Right cardiac atrium (tissue), 5 donors: ENCODE data around the gene OR14J1. TPM values are rescaled to one million over a fixed set of nuclear protein-coding genes. Genes with fewer than 3 reads are reported as not detected.
"Not testable (repeated sequence)": the region's sequence is repeated elsewhere in the genome, so short reads cannot be mapped to it uniquely, and the experiment has no call there.

Experiments used
- ATAC-seq, 2 donors: fragments of 200-7000 bp; cut with Tn5 transposase; one replicate each; pipeline versions ENCODE4 v1.8.0 to v1.9.1; 2020; ENCODE audit warnings: moderate library complexity in 2 of 2, mild to moderate bottlenecking in 1 of 2
- DNase-seq, 3 donors: peaks; one replicate each; pipeline ENCODE4 v3.0.0-alpha.2; 2020
- H3K27ac ChIP-seq: one replicate; pipeline ENCODE4 v1.5.1; 2013; ENCODE audit warnings: mild to moderate bottlenecking, low read length, control low read depth, moderate library complexity
- H3K27me3 ChIP-seq: one replicate; pipeline ENCODE4 v1.6.1; 2013; ENCODE audit not compliant: control insufficient read depth, insufficient read depth
- H3K4me1 ChIP-seq: one replicate; pipeline ENCODE4 v1.6.1; 2013; ENCODE audit warnings: low read length; ENCODE audit not compliant: control insufficient read depth, insufficient read depth
- H3K4me3 ChIP-seq: one replicate; pipeline ENCODE4 v1.5.1; 2013; ENCODE audit warnings: low read length, control low read depth
- H3K9me3 ChIP-seq: one replicate; pipeline ENCODE4 v1.6.1; 2013; ENCODE audit warnings: low read length; ENCODE audit not compliant: control insufficient read depth
- WGBS: extraction: QIAGEN DNeasy Blood & Tissue Kit; methylation state at CpG from one replicate; pipeline ENCODE4 v1.1.7; 2013; 5-methylcytosine and 5-hydroxymethylcytosine counted together
- intact Hi-C, 4 donors: fragments of 100-400 bp; cut with DNase I; formaldehyde crosslinking; loops; one replicate each; pipeline versions ENCODE4 v1.11.0 to v1.14.0; 2022 to 2023
- long read RNA-seq, 4 donors: library from polyadenylated mRNA; unstranded; transcript quantifications; one replicate each; pipeline ENCODE4 v2.0.0, GENCODE V29; 2020 to 2021
- polyA plus RNA-seq: library from polyadenylated mRNA; stranded (reverse); fragments of 200-250 nt; gene quantifications from one replicate; pipeline ENCODE4 v1.2.3, GENCODE V29; 2013
- total RNA-seq, 4 donors: library from RNA; stranded (reverse); fragmentation: NEBNext Ultra II Directional; extraction: Animal tissue kit (Norgen Biotek cat#: 25700); gene quantifications; one replicate each; pipeline ENCODE4 v1.2.1, GENCODE V29; 2021
- donor health status: healthy with polysubstance abuse.
- donor health status: DM: no; HTN: yes; CAD: no.
- donor health status: DM: no; HTN: no; CAD: no.
- donor health status: DM: no; HTN: yes; CAD: no; lungs with severe emphysema.
- donor health status: DM: yes; HTN: yes; CAD: no.

Gene OR14J1, protein sequence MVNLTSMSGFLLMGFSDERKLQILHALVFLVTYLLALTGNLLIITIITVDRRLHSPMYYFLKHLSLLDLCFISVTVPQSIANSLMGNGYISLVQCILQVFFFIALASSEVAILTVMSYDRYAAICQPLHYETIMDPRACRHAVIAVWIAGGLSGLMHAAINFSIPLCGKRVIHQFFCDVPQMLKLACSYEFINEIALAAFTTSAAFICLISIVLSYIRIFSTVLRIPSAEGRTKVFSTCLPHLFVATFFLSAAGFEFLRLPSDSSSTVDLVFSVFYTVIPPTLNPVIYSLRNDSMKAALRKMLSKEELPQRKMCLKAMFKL
- total RNA-seq, result not detected
- polyA plus RNA-seq, result not detected
- long read RNA-seq, donor 1, result 0 reads
- long read RNA-seq, donor 2, result 0 reads
- long read RNA-seq, donor 3, result 0 reads
- long read RNA-seq, donor 4, result 0 reads

DNA sequence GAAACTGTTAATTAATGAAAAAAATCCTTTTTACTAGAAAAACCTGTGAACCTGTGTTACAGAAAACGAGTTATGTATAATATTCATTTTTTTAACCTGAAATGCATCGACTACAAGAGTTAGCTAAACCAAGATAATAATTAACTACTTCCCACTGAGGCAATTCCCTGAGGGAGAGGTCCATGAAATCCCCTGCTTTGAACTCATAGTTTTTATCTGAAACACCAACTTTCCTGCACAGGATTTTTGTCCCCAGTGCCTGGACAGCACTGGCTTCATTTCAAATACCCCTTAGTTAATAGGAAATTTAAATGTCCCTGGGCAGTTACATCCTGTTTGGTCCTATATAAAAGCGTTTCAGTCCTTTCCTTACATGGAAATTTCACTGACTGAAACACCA, at the start of gene OR14J1:
Gene OR14J1 (plus strand): TSS at position 386 of the 400 bp plus-strand sequence. CDS start 4,989 bp downstream, outside the sequence.
- ATAC-seq (no peak), DNase-seq (no peak)
- Histone ChIP-seq H3K9me3 (no peaks in the 10 kb centered on the region), H3K27ac (no peak within 1 kb of the TSS), H3K4me1 (no peaks in the 10 kb centered on the region), H3K4me3 (no peak within 1 kb of the TSS), H3K27me3 (no peaks in the 10 kb centered on the region)
- WGBS, result 49% methylated on average over 3 of the region's 3 CpGs
- intact Hi-C loops, result no loop called here

- intact Hi-C loops, result no loop called here
Measured at GRCh38 chr6:29251736-29252135, 49.8 kb upstream of the OR14J1 start.

GRCh38 chr6:29255530-29255929, 46.0 kb upstream of the OR14J1 start:
- Histone ChIP-seq H3K9me3 (no peaks in the 10 kb centered on the region), H3K4me1 (no peaks in the 10 kb centered on the region), H3K27ac (no peak overlapping the region), H3K27me3 (no peaks in the 10 kb centered on the region), H3K4me3 (no peak overlapping the region)
- 79% methylated on average over 2 of the region's 2 CpGs for WGBS
- no peak for DNase-seq
- intact Hi-C loops, result no loop called here
- no peak for ATAC-seq

More at GRCh38 chr6:29251736-29252135, 49.8 kb upstream of the OR14J1 start:
- ATAC-seq (no peak), DNase-seq (no peak)
- Histone ChIP-seq H3K27me3 (no peaks in the 10 kb centered on the region), H3K4me1 (no peaks in the 10 kb centered on the region), H3K9me3 (no peaks in the 10 kb centered on the region), H3K4me3 (no peak overlapping the region), H3K27ac (no peak overlapping the region)
- 88% methylated on average over 9 of the region's 9 CpGs for WGBS

DNA sequence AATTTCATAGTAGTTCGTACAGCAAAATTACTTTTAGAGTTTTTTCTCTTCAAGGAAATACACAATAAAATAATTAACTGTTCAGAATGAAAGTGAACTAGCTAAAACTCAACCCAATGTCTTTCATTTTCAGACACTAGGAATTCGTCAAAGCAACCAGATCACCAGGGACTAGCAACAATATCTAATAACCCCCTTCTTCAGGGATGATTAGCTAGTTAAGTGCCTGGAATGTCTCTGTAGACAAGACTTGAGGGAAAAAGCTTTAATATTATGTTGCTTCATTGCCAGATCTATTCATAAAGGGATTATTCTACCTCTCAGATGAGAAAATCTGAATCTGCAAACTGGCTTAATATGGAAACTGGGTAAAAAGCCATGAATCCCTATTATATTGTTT, 41.8 kb upstream of the OR14J1 start:
- intact Hi-C loops, result no loop called here
- Histone ChIP-seq H3K27me3 (no peaks in the 10 kb centered on the region), H3K4me3 (no peak overlapping the region), H3K27ac (no peak overlapping the region), H3K9me3 (no peaks in the 10 kb centered on the region), H3K4me1 (no peaks in the 10 kb centered on the region)
- DNase-seq, result no peak
- WGBS, result 54% methylated on average over 2 of the region's 2 CpGs
- no peak for ATAC-seq

DNA sequence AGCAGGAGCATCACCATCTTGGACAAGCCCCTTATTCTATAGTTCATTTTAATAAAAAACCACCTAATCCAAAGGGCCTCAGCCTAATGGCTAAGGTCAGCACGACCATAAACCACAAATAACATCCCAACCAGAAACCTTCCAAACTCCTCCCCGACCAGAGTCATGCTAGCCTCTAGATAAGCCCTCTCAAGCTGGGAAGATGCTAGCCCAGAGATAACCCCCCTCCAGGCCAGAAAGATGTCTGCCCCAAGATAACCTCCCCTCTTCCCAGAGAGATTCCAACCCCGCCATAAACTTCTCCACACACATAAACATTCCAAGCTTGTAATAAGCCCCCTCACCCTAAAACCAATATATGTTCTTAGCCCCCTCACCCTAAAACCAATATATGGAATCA, 38.5 kb upstream of the OR14J1 start:
- no peak overlapping the region for H3K27ac ChIP-seq
- WGBS, result 31% methylated on average over 3 of the region's 3 CpGs
- no peak for DNase-seq

DNA sequence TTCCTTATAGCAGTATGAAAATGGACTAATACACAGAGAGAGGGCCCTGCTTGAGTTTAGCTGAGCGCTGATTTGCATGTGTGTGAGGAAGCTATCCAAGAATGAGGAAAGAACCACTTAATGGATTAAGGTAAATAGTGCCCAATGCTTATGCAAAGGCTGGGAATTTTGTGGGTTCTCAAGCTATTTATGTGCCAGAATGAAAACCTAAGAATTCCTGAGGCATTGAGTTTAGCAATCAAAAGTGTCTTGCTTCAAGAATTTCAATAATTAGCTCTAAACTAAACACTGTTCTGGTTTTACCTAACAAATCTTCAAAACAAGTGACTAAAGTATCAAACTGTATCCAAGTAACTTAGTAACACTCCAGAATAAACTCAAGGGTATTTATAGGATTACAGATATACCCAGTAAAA, 7.0 kb upstream of the OR14J1 start:
- H3K9me3 ChIP-seq, result no peaks in the 10 kb centered on the region
- 91% methylated on average over 1 of the region's 1 CpG for whole genome bisulfite sequencing
- intact Hi-C loops, result no loop called here

More for the DNA sequence above, 38.5 kb upstream of the OR14J1 start:
- no peak for ATAC-seq
- Histone ChIP-seq H3K9me3 (no peaks in the 10 kb centered on the region), H3K4me3 (no peak overlapping the region), H3K4me1 (no peaks in the 10 kb centered on the region), H3K27me3 (no peaks in the 10 kb centered on the region)
- intact Hi-C loops, result no loop called here

GRCh38 chr6:29295181-29295585, 6.3 kb upstream of the OR14J1 start:
- H3K27ac ChIP-seq, result no peak overlapping the region
- no peaks in the 10 kb centered on the region for H3K27me3 ChIP-seq
- no peak overlapping the region for H3K4me3 ChIP-seq
- no peaks in the 10 kb centered on the region for H3K4me1 ChIP-seq
- WGBS, result 79% methylated on average over 12 of the region's 12 CpGs
- DNase-seq (peak in 2 of 3 donors; percentile 31 to 37), ATAC-seq (peak in 1 of 2 donors; percentile 14)
- intact Hi-C loops, result no loop called here
- no peaks in the 10 kb centered on the region for H3K9me3 ChIP-seq

More for the DNA sequence above, 7.0 kb upstream of the OR14J1 start:
- no peak overlapping the region for H3K27ac ChIP-seq
- no peak for DNase-seq
- H3K4me1 ChIP-seq, result no peaks in the 10 kb centered on the region
- no peaks in the 10 kb centered on the region for H3K27me3 ChIP-seq
- ATAC-seq, result no peak
- no peak overlapping the region for H3K4me3 ChIP-seq

DNA sequence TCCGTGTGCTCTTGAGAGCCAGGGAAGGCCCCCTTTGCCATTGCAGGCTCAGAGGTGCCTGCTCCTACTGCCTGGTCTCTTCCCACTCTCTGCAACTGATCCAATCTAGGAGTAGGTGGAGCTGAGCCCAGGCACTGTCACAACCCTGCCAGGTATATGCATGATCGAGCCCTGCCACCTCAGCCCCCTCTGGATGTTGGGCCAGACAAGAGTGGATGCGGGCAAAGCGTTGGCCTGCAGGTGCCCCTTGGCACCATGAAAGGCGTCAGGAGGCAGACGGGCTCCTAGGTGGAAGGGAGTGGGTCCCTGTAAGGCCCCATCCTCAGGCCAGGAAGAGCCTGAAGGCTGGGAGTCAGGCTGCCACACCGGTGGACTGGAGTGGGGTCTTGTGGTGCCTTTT, 5.9 kb upstream of the OR14J1 start:
- Histone ChIP-seq H3K27ac (no peak overlapping the region), H3K4me3 (no peak overlapping the region), H3K27me3 (no peaks in the 10 kb centered on the region), H3K9me3 (no peaks in the 10 kb centered on the region), H3K4me1 (no peaks in the 10 kb centered on the region)
- WGBS, result 90% methylated on average over 7 of the region's 7 CpGs
- intact Hi-C loops, result no loop called here
- ATAC-seq, result no peak
- DNase-seq, result no peak

DNA sequence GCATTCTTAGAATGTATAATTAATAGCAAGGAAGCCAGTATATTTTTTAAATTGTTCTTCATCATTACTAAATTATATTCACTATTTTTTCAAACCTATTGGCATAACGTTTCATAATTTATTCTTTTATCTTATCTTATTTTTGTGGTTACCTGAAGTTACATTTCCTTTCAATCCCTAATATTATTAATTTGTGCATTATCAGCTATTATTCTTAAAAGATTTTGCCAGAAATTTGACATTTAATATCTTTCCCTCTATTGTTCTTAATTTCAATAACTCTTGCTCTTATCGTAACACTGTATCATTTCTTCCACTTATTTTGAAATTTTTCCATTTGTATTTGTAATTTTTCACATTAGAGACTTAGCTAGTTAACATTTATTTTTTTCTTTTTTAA, 18.4 kb downstream of the OR14J1 start:
- Histone ChIP-seq H3K9me3 (no peaks in the 10 kb centered on the region), H3K27ac (no peak overlapping the region), H3K4me1 (no peaks in the 10 kb centered on the region), H3K4me3 (no peak overlapping the region), H3K27me3 (no peaks in the 10 kb centered on the region)
- intact Hi-C loops, result no loop called here
- 78% methylated on average over 2 of the region's 2 CpGs for WGBS
- no peak for DNase-seq
- ATAC-seq, result no peak

DNA sequence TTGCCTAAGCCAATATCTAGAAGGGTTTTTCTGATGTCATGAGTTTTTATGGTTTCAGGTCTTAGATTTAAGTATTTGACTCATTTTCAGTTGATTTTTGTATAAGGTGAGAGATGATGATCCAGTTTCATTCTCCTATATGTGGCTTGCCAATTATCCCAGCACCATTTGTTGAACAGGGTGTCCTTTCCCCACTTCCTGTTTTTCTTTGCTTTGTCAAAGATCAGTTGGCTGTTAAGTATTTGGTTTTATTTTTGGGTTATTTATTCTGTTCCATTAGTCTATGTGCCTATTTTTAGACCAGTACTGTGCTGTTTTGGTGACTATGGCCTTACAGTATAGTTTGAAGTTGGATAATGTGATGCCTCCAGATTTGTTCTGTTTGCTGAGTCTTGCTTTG, 21.8 kb downstream of the OR14J1 start:
- ATAC-seq, intact Hi-C loops: not testable (repeated sequence)

DNA sequence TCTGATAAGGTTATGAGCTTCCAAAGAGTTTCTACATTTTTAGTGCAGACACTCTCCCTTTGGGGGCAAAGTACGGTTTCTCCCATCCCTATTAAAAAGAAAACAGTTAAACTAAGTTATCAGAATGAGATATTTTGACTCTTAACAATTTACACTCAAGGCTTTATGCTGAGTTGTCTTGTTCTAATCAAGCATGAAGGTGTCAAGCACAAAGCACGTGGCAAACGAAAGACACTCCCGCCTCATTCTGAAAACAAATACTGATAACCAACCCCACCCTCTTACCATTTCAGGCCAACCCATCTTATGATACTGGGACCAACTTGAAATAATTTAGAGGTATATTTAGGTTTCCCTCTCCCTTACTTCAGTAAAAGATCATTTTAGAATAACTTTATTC, 24.3 kb downstream of the OR14J1 start:
- ATAC-seq (no peak), DNase-seq (no peak)
- H3K27me3 ChIP-seq, result no peaks in the 10 kb centered on the region
- H3K4me1 ChIP-seq, result no peaks in the 10 kb centered on the region
- WGBS, result 64% methylated on average over 4 of the region's 4 CpGs
- no peaks in the 10 kb centered on the region for H3K9me3 ChIP-seq
- intact Hi-C loops, result no loop called here
- H3K27ac ChIP-seq, result no peak overlapping the region
- no peak overlapping the region for H3K4me3 ChIP-seq

More for the DNA sequence above, 21.8 kb downstream of the OR14J1 start:
- not testable (repeated sequence) for H3K4me3 ChIP-seq, DNase-seq, H3K4me1 ChIP-seq, H3K9me3 ChIP-seq, H3K27me3 ChIP-seq, H3K27ac ChIP-seq
